Measurements from ENCODE around the gene EZH2.
A peak's percentile ranks its signal among the peaks of the same experiment; 100 is the strongest.

The EZH2 gene

DNA sequence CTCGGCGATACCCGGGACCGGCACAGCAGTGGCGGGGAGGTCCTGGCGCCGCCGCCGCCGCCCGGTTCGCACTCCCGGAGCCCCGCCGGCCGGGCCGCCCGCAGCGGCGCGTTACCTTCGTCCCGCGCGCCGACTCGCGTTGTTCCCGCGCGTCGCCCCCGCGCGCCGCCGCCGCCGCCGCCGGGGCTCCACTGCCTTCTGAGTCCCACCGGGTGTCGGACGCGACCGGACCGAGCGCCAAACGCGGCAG, at the start of gene EZH2:
TSS of gene EZH2 (minus strand) at position 243 of the 250 bp plus-strand sequence. CDS start 36,993 bp downstream, outside the sequence.
- no peak for DNase-seq

DNA sequence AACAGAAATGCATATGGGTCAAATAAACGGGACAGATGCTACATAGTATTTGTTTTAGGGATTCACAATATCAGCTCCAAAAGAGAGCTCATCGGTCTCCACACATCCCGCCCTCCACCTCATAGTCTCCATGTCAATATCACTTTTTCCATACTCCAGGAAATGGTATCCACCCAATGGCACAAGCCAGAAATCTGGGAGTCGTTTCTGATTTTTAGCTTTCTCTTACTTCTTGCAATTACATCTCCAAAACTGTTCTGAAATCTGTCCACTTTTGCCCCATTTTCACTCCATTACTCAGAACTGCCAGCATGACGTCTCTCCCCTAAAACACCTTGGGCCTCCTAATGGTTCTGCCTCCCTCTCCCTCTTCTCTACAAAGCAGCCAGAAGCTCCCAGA, 47.4 kb upstream of the EZH2 start:
- DNase-seq: no peak

DNA sequence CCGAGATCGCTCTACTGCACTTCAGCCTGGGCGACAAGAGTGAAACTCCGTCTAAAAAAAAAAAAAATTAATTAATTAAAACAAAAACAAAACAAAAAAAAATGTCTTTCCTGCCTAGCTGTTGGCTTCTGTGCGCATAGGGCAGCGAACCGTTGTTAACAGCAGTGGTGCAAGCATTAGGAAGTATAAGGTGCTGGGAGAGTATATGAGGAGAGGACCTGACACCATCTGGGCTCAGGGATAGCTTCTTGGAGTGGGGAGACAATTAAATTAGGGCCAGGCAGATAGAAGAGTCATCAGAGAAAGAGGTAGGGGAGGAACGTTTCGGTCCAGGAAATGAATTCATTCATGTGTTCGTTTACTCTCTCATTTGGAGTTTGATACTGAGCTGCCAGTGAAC, 46.2 kb upstream of the EZH2 start:
- DNase-seq: no peak

- DNase-seq: no peak
These were observed 45.1 kb upstream of the EZH2 start for GRCh38 chr7:148929176-148929575.

GRCh38 chr7:148927123-148928045, 43.3 kb upstream of the EZH2 start:
- no peak for DNase-seq

DNA sequence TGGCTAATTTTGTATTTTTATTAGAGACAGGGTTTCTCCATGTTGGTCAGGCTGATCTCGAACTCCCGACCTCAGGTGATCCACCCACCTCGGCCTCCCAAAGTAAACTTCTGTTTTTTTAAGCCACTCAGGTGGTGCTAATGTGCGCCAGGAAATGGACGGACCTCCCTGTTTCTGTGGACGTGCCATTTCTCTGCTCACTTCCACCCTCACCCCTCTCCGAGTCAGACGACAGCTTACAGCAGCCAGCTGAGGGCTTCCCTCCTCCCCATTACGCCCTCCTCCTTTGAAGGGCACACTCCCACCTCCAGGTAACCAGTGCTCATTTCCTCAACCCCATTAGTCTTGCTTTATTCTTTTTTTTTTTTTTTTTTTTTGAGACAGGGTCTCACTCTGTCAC, 41.7 kb upstream of the EZH2 start:
- no peak for DNase-seq

DNA sequence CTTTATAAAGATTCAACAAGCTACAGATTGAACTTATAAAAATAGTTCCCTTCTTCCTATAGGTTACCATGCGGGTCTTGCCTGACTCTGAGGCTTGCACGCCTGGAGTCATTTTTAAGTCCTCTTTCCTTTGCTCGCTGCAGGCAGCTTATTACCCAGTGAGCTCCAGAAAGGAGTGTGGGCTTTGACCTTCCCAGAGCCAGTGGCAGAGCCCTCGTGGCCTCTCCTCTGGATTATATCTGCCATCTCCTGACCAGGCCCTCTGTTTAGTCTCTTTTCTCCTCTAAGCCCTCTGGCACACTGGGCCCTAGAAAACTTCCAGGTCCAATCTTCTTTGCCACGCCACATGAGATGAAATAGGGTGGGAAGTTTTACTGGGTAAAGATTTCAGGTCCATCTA, 39.9 kb upstream of the EZH2 start:
- DNase-seq: no peak

GRCh38 chr7:148921806-148922205, 37.7 kb upstream of the EZH2 start:
- DNase-seq: no peak

- no peak for DNase-seq
These were observed 37.1 kb upstream of the EZH2 start for GRCh38 chr7:148921189-148921588.

DNA sequence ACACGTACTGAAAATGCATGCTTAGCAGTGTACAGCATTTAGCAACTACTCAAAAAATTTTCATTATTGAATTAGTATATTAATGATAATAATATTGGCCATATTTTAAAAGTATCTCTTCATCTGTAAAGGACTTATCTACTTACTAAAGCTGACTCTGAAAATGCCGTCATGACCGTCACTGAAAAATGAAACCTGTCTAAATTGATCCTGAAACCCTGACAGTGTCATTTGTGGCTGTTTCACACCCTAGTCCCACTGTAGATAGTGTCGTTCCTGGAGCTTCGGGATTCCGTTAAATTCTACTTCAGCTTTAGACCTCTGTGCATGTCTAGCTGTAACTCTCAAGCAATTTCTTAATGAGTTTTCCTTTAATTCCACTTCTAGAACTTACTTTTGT, 35.8 kb upstream of the EZH2 start:
- DNase-seq: no peak

DNA sequence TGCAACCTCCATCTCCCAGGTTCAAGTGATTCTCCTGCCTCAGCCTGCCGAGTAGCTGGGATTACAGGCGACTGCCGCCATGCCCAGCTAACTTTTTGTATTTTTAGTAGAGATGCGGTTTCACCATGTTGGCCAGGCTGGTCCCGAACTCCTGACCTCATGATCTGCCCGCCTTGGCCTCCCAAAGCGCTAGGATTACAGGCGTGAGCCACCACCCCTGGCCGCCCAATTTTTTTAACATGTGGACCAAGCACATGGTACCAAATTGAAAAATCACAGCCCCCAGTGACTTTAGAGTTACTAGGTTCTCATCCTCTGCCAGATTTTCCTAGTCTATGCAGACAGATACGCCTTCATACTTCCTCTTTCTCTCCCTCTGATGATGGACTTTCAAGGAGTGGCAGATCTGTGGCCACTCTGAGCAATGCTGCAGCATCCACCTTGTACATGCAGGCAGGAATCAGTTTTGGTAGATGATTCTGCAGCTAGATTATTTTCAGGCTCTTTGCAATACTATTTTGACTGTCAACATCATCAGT, 34.0 kb upstream of the EZH2 start:
- no peak for DNase-seq

- no peak for DNase-seq
These were observed 32.1 kb upstream of the EZH2 start for GRCh38 chr7:148916186-148916585.

- no peak for DNase-seq
These were observed 31.1 kb upstream of the EZH2 start for GRCh38 chr7:148915211-148915610.

GRCh38 chr7:148914208-148914777, 30.2 kb upstream of the EZH2 start:
- no peak for DNase-seq

- DNase-seq: peak; percentile 25
These were observed 28.9 kb upstream of the EZH2 start for GRCh38 chr7:148912758-148913541.

DNA sequence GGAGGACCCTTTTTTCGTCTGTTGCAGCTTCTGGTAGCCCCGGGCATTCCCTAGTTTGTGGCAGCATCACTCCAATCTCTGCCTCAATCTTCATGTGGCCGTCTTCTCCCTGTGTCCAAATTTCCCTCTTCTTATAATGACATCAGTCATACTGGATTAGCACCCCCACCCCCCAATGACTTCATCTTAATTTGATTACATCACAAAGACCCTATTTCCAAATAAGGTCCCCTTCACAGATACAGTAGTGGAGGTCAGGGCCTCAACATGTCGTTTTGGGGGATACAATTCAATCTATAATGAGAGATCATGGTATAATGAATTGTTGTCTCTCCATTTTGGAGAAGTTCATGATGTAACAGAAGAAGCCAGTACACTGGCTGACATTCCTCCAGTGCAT, 28.1 kb upstream of the EZH2 start:
- no peak for DNase-seq

- no peak for DNase-seq
These were observed 27.5 kb upstream of the EZH2 start for GRCh38 chr7:148911626-148912025.

DNA sequence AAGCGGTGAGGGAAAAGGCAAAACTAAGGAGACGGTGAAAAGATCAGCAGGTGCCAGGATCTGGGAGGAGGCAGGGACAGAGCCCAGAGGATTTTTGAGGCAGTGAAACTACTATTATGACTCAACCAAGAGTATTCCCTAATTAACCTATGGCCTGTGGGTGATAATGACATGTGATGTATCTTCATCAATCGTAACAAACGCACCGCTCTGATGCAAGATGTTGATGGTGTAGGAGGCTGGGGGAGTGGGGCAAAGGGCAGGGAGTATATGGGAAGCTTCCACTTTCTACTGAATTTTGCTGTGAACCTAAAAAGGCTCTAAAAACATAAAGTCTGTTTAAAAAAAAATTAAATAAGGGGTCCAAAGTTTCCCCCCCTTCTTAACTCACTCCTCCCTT, 25.5 kb upstream of the EZH2 start:
- DNase-seq: no peak

- DNase-seq: no peak
These were observed 22.8 kb upstream of the EZH2 start for GRCh38 chr7:148906707-148907498.

GRCh38 chr7:148905093-148905666, 21.1 kb upstream of the EZH2 start:
- DNase-seq: no peak

GRCh38 chr7:148903504-148903903, 19.4 kb upstream of the EZH2 start:
- no peak for DNase-seq

GRCh38 chr7:148901178-148901577, 17.1 kb upstream of the EZH2 start:
- DNase-seq: no peak

Measured in activated CD4-positive, alpha-beta T cell treated with anti-CD3 and anti-CD28 coated beads, Interleukin-2, amount 50 U/mL, for 1 hour (primary cell).